Osteoblast (primary cell): ENCODE measurements around the gene CPSF4L. TPM values are rescaled to one million over a fixed set of nuclear protein-coding genes. Genes with fewer than 3 reads are reported as not detected.

Source experiments
- DNase-seq: peaks from one replicate; pipeline ENCODE4 v3.0.0; 2011; ENCODE audit warnings: low spot score, mixed read lengths; ENCODE audit not compliant: insufficient read length; ENCODE audit errors: missing footprints
- H2AFZ ChIP-seq: 2 replicates; pipeline ENCODE4 v1.6.0; 2011; ENCODE audit warnings: mild to moderate bottlenecking, low read length
- H3K27ac ChIP-seq: 2 replicates; pipeline ENCODE4 v1.5.1; 2011; ENCODE audit warnings: mild to moderate bottlenecking, low read depth, low read length, moderate library complexity
- H3K27me3 ChIP-seq: 2 replicates; pipeline ENCODE4 v1.6.0; 2012; ENCODE audit warnings: mild to moderate bottlenecking, control low read depth, inconsistent platforms, low read length, moderate library complexity; ENCODE audit not compliant: insufficient read depth
- H3K36me3 ChIP-seq: 2 replicates; pipeline ENCODE4 v1.5.1; 2011; ENCODE audit warnings: mild to moderate bottlenecking, low read length, control low read depth, moderate library complexity; ENCODE audit not compliant: insufficient read depth
- H3K4me1 ChIP-seq: 2 replicates; pipeline ENCODE4 v1.5.1; 2011; ENCODE audit warnings: mild to moderate bottlenecking, low read length, control low read depth, moderate library complexity; ENCODE audit not compliant: insufficient read depth
- H3K4me2 ChIP-seq: 2 replicates; pipeline ENCODE4 v1.6.0; 2011; ENCODE audit warnings: mild to moderate bottlenecking, low read length; ENCODE audit not compliant: insufficient read depth
- H3K4me3 ChIP-seq: fragments of 200-600 bp; sonication (generic); 3 replicates; pipeline ENCODE4 v1.5.1; 2012; ENCODE audit warnings: mild to moderate bottlenecking, low read length, inconsistent platforms; ENCODE audit not compliant: insufficient read depth
- H3K79me2 ChIP-seq: 2 replicates; pipeline ENCODE4 v1.6.0; 2012; ENCODE audit warnings: mild to moderate bottlenecking, low read length, control low read depth, inconsistent platforms; ENCODE audit not compliant: insufficient read depth
- H3K9me3 ChIP-seq: 2 replicates; pipeline ENCODE4 v1.5.1; 2011; ENCODE audit warnings: low read depth, low read length, control low read depth
- H4K20me1 ChIP-seq: 2 replicates; pipeline ENCODE4 v1.6.0; 2012; ENCODE audit warnings: mild to moderate bottlenecking, low read length, control low read depth; ENCODE audit not compliant: insufficient read depth
- total RNA-seq: library from RNA; depleted of rRNA; stranded (reverse); fragments of >200 nt; gene quantifications from 2 replicates; pipeline ENCODE4 v1.2.3, GENCODE V29; 2012
- TF ChIP-seq, protein P1 (sequence below): IDR thresholded peaks from 2 replicates; pipeline ENCODE4 v1.5.1; 2011; ENCODE audit warnings: mild to moderate bottlenecking, low read depth, low read length, moderate library complexity; ENCODE audit errors: extremely low read depth

The CPSF4L gene
- total RNA-seq, 1 donor: not detected

DNA sequence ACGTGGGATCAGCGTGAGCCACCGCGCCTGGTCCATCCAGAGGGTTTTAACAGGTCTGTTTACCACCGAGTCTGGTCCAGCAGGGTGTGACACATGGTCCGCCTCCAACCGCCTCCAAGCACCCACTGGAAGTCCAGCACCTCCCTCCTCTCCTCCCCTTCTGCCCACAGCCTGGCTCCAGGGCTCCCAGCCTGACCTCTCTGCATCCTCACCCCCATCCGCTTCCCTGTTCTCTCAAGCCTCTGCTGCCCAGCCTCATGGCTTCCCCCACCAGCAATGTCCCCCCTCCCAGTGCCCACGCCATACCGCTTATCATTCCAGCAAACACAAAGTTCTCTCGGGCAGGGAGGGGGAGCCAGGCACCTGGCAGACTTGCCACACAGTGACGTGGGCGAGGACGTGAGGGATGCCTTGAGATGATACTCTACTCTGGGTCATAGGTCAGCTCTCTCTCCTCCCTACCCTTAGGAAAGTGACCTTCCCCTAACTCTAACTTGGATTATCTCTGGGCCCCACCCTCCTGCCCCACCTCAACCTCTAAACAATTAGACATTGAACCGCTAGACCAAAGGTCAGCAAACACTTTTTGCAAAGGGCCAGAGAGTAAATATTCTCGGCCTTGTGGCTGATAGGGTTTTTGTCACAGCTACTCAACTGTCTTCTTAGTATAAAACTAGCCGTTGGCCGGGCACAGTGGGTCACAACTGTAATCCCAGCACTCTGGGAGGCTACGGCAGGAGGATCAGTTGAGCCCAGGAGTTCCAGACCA lies 27.0 kb upstream of the CPSF4L start:
- peaks cover 60% of the 10 kb centered on the region for H3K79me2 ChIP-seq
- no peaks in the 10 kb centered on the region for H3K9me3 ChIP-seq
- no peak overlapping the region for H3K4me2 ChIP-seq
- no peak overlapping the region for H2AFZ ChIP-seq
- H3K36me3 ChIP-seq: peaks cover 13% of the 10 kb centered on the region
- H3K4me3 ChIP-seq: no peak overlapping the region
- no peak overlapping the region for H3K27ac ChIP-seq
- H3K4me1 ChIP-seq: peaks cover 65% of the 10 kb centered on the region
- TF ChIP-seq, protein P1, sequence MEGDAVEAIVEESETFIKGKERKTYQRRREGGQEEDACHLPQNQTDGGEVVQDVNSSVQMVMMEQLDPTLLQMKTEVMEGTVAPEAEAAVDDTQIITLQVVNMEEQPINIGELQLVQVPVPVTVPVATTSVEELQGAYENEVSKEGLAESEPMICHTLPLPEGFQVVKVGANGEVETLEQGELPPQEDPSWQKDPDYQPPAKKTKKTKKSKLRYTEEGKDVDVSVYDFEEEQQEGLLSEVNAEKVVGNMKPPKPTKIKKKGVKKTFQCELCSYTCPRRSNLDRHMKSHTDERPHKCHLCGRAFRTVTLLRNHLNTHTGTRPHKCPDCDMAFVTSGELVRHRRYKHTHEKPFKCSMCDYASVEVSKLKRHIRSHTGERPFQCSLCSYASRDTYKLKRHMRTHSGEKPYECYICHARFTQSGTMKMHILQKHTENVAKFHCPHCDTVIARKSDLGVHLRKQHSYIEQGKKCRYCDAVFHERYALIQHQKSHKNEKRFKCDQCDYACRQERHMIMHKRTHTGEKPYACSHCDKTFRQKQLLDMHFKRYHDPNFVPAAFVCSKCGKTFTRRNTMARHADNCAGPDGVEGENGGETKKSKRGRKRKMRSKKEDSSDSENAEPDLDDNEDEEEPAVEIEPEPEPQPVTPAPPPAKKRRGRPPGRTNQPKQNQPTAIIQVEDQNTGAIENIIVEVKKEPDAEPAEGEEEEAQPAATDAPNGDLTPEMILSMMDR: no peak
- DNase-seq: no peak
- no peaks in the 10 kb centered on the region for H3K27me3 ChIP-seq
- peaks cover 52% of the 10 kb centered on the region for H4K20me1 ChIP-seq

DNA sequence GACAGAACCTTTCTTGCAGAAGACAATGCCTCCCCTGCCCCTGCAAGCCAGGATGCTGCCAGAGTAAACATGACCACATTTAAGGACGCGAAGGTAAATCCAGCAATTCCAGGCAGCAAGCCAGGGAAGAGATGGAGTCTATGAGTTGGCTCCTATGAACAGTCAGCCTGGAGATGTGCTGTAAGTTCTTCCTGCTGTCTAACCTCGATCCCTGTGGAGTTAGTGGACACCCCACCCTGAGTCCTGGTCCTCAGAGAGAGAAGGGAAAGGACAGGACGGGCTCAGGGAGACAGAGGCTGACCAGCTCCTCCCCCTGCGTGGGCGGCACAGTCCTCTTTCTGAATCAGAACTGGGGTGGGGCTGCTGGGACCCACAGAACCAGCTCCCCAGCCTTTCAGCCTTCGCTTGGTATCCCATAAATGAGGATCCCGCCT lies 25.2 kb upstream of the CPSF4L start:
- no peaks in the 10 kb centered on the region for H3K27me3 ChIP-seq
- peaks cover 49% of the 10 kb centered on the region for H4K20me1 ChIP-seq
- peaks cover 52% of the 10 kb centered on the region for H3K4me1 ChIP-seq
- H2AFZ ChIP-seq: no peak overlapping the region
- peaks cover 61% of the 10 kb centered on the region for H3K79me2 ChIP-seq
- DNase-seq: peak; percentile 76
- H3K9me3 ChIP-seq: no peaks in the 10 kb centered on the region
- H3K4me2 ChIP-seq: peak overlapping the region; percentile 62
- H3K4me3 ChIP-seq: no peak overlapping the region
- peak overlapping the region; percentile 5 for H3K27ac ChIP-seq
- TF ChIP-seq, protein P1: no peak
- peaks cover 13% of the 10 kb centered on the region for H3K36me3 ChIP-seq

DNA sequence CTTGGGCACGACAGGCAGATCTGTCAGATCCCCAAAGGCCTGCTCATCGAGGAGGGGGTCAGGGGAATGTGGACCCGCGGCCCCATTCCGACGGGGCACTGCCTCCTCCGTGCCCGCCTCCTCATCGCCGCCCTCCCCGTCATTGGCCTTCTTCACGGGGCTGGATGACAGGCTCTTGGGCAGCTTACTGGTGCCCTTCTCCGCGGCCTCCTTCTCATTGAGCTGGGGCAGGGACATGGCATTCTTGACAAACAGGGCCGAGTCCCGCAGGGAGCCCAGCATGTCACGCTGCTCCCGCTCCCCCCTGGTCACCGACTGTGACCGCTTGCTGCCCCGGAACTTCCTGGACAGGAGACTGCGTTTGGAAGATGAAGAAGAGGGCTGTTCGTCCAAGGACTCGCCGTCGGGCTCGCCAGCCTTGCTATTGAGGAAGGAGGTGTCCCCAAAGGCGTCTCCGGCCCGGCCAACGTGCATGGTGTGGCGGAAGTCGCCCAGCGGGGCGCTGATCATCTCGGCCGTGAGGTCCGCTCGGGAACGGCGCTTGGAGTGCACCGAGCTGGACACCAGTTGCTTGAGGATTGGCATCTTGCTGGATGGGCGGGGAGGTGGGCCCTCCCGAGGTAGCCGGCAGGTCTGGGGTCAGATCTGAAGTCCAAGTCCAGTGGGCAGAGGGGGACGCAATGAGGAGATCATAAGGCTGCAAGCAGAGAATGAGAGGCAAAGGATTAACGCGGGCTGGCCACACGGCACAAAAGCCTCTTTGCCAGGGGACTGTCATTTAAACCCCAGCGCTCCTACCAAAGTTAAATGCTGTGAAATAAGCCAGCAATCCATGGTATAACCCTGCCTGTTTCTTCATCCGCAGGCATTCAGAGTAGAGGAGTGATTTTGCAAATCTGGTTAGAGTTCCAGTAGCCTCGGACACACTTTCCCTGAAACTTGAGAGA lies 24.5 kb upstream of the CPSF4L start:
- DNase-seq: peak; percentile 80
- Histone ChIP-seq H4K20me1 (peaks cover 48% of the 10 kb centered on the region), H3K27ac (peak overlapping the region; percentile 5), H3K4me3 (no peak overlapping the region), H3K79me2 (peaks cover 59% of the 10 kb centered on the region), H3K36me3 (peaks cover 13% of the 10 kb centered on the region), H3K27me3 (no peaks in the 10 kb centered on the region), H3K9me3 (no peaks in the 10 kb centered on the region), H2AFZ (no peak overlapping the region), H3K4me1 (peaks cover 45% of the 10 kb centered on the region), H3K4me2 (peak overlapping the region; percentile 62)
- TF ChIP-seq, protein P1: no peak

DNA sequence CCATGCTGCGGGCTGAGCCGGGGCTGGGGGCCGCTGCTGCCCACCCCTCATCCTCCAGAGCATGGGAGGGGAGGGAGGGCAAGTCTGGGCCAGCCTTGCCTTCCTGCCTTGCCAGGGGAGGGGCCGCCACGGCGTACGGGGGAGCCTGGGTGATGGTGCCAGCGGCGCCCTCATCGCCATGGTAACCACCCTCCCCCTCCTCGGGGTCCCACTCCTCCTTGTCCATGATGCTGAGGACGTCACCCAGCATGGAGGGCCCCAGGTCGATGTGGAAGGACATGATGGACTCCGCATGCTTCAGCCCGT lies 23.9 kb upstream of the CPSF4L start:
- Histone ChIP-seq H3K4me2 (no peak overlapping the region), H3K4me1 (peaks cover 39% of the 10 kb centered on the region), H3K9me3 (no peaks in the 10 kb centered on the region), H4K20me1 (peaks cover 42% of the 10 kb centered on the region), H3K27me3 (no peaks in the 10 kb centered on the region), H3K36me3 (peaks cover 13% of the 10 kb centered on the region), H3K4me3 (no peak overlapping the region), H2AFZ (no peak overlapping the region), H3K27ac (no peak overlapping the region), H3K79me2 (peaks cover 53% of the 10 kb centered on the region)
- TF ChIP-seq, protein P1: no peak
- peak; percentile 42 for DNase-seq
